Cerebellar nuclear complex (tissue), 1 donor: ENCODE measurements around the gene TULP4.

Source experiments
- DNase-seq, 2 experiments: peaks; one replicate each; lab custom pipeline; 2025; lab: John Stamatoyannopoulos, UW

Gene TULP4

GRCh38 chr6:158418501-158418900, 106.2 kb downstream of the TULP4 start:
- DNase-seq: no peak

DNA sequence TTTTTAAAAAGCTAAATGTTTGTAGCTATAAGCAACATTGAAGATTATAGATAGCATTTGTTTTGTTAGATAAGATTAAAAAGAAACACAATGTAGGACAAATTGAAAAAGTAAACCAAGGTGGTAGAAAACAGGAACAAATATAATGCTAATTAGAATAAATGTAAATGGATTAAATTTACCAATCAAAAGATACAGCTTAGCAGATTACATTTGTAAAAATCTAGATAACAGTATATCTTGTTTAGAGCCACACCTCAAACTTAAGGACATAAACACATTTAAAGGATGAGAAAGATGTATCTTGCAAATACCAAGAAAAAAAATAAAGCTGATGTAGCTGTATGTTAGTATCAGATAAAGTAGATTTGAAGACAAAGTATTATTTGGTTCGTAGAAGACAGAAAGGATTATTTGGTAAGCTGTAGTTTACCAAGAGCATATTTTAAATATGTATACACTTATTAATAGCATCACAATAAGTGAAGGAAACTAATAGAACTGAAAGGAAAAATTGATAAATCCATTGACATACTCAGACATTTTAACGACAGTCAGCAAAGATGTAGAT, 107.2 kb downstream of the TULP4 start:
- no peak for DNase-seq

DNA sequence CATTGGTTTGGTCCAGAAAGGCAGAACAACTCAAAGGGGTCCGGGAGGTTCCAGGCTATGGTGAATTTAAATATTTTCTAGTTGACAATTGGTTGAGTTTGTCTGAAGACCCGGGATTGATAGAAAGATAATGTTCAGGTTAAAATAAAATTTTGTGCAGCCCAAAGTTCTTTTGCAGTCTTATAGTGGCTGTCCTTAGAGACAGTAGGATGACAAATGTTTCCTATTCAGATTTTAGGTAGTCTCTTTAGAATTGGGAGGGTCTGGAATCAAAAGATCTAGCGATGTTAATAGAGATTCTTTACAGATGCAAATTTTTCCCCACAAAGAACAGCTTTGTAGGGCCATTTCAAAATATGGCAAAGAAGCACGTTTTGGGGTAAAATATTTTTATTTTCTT, 109.1 kb downstream of the TULP4 start:
- DNase-seq: no peak

DNA sequence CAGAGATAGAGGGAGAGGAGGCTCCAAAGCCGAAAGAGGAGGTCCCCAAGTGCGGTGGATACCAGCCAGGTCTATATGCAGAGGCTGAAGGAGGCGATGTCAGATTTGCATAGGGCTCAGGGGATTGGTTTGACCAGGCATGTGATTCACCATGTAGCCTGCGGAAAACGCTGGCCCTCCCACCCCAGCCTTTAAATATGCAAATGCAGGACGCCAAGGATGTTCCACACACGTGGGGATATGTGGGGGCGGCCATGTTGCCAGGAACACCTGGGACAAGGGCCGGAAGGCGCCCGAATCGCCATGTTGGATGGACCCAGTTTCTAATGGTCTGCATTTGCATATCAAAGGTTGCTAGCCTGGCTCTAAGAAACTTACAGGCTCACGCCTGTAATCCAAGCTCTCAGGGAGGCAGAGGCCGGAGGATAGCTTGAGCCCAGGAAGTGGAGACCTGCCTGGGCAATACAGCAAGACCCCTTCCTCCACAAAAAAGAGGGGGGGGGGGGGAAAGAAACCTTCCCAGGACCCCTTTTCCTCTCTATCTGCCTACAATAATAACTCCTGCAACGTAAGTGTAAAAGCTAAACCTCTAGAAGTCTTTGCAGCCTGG, 110.5 kb downstream of the TULP4 start:
- no peak for DNase-seq

- DNase-seq: no peak
Observed at GRCh38 chr6:158431036-158431435, 118.8 kb downstream of the TULP4 start.

GRCh38 chr6:158431560-158431959, 119.3 kb downstream of the TULP4 start:
- DNase-seq: no peak

DNA sequence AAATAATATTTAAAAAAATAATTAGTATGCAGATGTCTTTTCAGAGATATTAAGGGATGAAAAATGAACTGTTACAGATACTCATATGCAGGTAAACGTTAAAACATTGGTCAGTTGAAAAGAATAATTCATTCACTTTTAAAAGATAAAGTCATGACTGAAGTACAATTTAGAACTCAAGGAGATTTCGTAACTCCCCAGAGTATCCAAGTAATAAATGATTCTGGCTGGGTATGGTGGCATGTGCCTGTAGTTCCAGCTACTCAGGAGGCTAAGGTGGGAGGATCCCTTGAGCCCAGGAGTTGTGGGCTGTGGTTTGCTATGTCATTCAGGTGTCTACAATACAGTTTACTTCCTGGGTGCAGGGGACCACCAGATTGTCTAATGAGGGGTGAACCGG, 125.3 kb downstream of the TULP4 start:
- no peak for DNase-seq

DNA sequence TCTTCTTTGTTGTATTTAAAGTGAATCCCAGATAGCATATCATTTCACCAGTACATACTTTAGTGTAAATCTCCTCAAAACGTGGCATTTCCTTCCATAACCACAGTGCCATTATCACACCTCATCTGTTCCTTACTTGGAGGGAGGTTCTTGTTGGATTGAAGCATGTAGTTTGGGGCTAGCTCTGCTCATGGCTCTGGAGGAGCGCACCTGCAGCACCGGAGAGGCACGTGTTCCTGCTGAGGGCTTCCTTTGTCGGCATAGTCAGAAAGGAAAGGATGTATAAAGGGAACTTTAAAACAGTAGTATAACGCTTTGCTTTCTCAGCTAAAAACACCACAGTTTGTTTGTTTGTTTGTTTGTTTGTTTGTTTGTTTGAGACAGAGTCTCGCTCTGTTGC, 126.0 kb downstream of the TULP4 start:
- DNase-seq: no peak

DNA sequence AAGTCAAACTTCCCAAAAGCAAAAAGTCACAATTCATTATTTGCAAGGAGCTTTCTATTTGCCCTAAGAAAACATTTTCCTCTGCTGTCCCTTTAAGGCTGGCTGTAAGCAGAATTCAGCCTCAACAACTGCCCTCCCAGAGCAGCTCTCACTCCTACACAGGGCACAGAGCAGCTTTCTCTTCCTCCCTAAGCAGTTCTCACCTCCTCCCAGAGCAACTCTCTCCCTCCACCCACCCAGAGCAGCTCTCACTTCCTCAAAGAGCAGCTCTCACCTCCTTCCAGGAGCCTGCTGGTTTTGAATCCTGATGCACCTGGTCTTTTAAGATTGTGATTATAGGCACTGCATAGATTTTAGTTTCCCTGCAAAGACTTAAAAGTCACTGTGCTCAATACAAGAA, 127.0 kb downstream of the TULP4 start:
- DNase-seq: no peak

DNA sequence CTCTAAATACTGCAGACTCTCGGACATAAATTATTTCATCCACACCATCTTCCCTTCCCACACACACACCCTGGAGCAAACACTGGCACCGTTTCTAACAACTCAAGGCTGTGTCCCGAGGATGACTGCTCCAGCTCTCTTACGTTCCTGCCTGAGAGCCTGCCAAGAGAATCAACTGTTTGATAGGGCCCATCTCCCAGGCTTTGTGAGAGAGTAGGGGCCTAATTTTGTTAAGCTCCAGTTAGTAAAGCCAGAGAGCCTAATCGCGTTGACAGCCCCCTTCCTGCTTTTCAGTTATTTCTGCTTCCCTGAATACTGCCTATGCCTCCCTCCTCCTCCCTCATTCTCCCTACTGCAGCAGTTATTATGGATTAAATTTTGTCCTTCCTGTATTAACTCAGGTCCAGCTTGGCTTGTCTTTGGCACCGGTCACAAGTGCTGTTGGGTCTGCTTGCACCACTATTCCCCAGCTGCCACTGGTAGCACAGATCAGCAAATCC, 129.5 kb downstream of the TULP4 start:
- DNase-seq: peak in 1 of 2 experiments; percentile 12

DNA sequence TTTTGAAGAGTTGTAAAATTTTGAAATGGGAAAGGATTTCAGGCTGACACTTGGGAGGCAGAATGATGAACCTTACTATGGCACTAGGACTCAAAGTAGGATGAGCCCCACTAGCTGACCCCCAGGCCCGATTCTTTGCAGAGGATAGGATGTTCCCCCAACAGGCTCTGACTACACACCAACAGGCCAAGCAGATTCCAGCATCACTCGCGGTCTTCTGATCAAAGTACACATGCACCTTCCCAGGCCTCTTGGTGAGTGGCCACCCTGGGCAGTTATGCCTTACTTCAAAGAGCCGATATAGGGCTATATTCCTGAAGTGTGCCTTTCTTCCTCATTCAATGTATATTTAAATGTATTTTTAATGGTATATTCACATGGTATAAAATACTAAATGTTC, 130.0 kb downstream of the TULP4 start:
- DNase-seq: no peak

DNA sequence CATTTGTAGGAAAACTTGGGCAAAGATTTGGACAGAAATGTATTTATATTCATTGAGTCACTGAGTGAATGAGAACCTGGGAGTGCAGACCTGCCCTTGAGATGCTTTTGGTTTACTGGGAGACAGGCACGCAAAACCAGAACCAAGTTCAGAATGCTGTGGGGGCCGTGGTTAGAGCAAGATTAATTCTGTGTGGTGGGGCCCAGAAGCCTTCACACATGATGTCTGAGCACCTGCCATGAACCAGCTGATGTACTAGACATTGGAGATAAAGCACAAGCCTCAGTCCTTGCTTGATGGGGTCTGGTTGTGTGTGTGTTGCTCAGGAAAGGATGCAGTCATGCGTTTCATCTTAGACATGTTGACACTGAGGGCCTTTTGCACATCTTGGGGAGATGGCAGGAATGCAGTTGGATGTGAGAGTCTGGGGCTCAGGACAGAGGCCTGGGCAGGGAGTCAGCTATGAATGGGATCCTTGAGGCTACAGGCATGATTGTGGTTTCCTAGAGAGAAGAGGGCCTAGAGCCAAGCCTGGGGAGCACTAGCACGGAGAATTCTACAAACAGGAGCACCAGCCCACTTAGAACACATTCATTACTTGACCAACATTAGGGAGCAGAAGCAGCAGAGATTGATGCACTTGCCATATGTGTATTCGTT, 133.3 kb downstream of the TULP4 start:
- no peak for DNase-seq

DNA sequence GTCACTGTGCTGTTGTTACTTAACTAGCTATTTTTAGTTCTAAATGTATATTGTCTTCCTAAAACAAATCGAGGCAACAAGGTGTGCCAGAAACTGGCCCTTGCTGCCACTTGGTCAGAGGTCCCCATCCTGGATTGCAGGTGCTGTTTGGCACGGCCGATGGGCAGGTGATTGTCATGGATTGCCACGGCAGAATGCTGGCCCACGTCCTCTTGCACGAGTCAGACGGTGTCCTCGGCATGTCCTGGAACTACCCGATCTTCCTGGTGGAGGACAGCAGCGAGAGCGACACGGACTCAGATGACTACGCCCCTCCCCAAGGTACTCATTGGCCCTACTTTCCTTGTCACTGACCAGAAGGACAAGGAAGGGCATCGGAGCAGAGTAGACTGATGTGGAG, 136.6 kb downstream of the TULP4 start:
- no peak for DNase-seq

GRCh38 chr6:158452191-158452590, 139.9 kb downstream of the TULP4 start:
- DNase-seq: no peak

DNA sequence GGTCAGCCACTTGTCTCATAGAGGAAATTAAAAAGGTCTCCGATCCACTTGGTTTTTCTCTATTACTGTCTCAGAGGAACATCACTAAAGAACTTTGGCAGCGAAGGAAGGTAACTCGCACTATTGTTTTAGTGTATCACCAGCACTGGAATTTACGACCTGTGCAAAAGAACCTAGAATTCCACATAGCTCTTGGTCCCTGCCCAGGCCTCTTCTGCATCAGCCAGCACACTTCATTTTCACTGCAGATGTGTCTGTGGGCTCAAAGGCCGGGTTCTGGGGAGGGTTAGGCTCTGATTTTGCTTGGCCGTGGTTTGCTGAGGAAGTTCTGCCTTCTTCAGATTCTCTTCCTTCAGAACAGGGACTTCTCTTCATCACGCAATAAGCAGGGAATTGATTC, 144.9 kb downstream of the TULP4 start:
- DNase-seq: no peak

DNA sequence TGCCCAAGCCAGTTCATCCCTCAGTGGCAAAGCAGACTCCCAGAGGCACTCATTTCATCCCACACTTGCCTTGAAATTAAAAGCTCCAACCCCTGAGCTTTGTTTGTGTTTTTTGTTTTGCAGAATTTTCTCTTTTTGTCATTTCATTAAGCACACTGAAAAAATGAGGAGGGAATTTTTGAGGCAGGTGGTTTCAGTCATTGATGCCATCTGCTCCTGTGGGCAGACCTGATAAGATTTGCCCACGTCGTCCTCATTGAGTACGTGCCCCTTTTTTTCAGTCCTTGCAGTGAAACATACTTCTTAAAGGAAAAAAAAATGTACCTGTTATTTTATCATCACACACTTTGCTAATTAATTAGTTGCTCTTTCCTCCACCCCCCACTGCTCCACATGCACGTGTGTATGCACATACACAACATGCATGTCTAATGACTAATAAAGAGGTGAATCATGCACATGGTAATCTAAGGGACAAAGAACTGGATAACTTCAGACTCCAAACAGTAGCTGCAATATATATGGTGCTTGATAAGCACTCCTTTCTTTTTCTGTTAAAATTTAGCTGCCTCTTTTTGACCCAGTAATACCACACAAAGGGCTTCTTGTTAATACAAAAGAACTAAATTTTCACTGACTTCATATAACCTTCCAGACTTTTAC, 145.5 kb downstream of the TULP4 start:
- DNase-seq: no peak

DNA sequence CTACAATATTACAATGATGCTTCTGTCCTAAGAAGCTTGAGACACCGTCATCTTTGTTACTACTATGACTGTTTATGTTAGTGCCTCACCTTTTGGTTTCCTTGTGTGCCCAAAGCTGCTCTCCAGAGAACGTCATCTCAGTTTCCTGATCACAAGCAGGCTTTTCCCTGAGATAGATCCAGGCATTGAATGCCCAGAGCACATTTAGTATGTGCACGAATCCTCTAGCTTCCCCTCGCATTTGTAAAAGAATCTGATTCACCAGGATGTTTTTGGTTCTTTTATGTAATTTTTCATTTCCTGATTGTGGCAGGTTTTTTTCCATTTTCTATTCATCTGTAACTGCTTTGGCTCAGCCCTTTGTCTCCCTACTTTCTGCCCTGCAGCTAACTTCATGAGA, 147.5 kb downstream of the TULP4 start:
- DNase-seq: no peak

- DNase-seq: no peak
Observed at GRCh38 chr6:158460602-158461169, 148.4 kb downstream of the TULP4 start.

GRCh38 chr6:158461954-158462353, 149.7 kb downstream of the TULP4 start:
- no peak for DNase-seq

- DNase-seq: no peak
Observed at GRCh38 chr6:158464483-158464882, 152.2 kb downstream of the TULP4 start.

DNA sequence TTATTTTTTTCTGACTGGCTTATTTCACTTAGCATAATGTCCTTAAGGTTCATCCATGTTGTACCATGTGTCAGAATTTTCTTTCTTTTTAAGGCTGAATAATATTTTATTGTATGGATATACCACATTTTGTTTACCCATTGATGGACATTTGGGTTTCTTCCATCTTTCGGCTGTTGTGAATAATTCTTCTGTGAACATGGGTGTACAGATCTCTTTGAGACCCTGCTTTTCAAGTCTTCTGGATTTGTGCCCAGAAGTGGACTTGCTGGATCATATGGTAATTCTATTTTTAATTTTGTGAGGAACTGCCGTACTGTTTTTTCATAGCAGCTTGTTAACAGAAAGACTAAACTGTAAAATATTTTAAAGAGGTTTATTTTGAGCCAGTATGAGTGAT, 153.0 kb downstream of the TULP4 start:
- no peak for DNase-seq

DNA sequence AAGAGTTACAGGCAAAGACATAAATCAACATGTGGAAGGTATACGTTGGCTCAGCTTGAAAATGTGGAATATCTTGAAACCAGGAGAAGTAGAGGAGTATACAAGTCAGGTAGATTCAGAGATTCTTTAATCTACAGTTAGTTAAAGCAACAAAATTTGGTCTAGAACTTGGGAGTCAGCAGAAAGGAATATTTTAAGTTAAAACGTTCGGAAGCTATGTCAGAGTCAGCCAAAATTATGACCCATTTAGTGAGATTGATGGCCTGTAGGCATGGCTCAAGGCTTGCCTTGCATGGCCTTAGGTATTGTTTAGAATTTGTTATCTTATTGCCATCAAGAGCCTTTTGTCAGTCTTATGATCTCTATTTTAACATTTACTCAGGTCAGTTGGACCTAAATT, 153.5 kb downstream of the TULP4 start:
- DNase-seq: no peak

DNA sequence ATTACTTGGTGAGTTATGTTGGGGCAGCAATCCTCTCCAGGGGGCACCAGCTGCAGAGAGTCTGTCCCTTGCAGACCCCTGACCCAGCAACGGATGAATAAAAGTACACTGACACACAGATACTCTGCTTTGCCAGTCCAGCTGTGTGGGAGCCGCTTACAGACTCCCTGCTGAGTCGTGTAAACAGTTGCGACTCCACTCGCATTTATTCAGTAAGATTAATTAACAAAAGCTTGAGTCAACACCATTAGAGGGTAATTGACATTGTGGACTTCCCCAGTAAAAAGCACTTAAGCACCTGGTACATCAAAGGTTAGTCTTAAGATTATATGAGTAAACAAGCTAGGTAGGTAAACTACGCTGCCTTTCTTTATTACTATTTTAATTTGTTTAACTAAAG, 155.7 kb downstream of the TULP4 start:
- no peak for DNase-seq
